Measurements from ENCODE around the gene NOC4L. TPM values are rescaled to one million over a fixed set of nuclear protein-coding genes. Genes with fewer than 3 reads are reported as not detected.
A peak's percentile ranks its signal among the peaks of the same experiment; 100 is the strongest.

Gene NOC4L
- total RNA-seq, 1 donor from 2014 or later = 16.5 TPM

DNA sequence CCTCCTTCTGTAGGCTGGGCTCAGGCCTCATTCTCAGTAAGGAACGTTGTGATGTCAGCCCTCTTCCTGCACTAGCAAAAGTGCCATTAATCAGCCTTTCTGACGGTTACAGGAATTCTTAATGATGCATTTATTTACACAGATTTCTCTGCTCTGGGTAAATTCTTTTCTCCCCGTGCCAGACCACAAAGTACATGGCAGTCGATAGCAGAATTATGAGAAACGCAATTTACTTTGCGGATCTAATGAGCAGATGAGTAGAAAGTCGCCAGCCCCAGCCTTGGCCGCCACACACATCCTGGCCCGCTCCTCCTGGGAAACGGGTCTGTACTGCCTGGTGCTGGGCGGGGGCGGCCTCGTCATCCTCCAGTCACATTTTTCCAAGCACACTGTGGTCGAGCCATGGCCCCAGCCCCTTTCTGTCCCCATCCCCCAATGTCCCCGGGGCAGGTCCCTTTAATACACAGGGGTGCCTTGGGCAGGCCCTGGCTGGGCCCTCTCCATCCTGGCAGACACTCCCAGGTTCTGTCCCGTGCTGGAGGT, 25.9 kb downstream of the NOC4L start:
- no peaks in the 10 kb centered on the region for H4K20me1 ChIP-seq (ENCODE audit: insufficient read depth, low read length)
- H3K79me2 ChIP-seq (ENCODE audit: insufficient read depth, low read length) = no peaks in the 10 kb centered on the region
- H3K27ac Mint-ChIP-seq (ENCODE audit: unreplicated experiment) = no peak overlapping the region
- FAIRE-seq (peak; percentile 32), DNase-seq (ENCODE audit: low read depth) (peak; percentile 95)
- H3K4me3 ChIP-seq (ENCODE audit: insufficient read depth, low read depth, low read length) = no peak overlapping the region
- H3K27me3 ChIP-seq (ENCODE audit: insufficient read depth, low read length) = peaks cover 13% of the 10 kb centered on the region
- peaks cover 3% of the 10 kb centered on the region for H3K4me1 Mint-ChIP-seq (ENCODE audit: low read depth, unreplicated experiment)
- H3K4me1 ChIP-seq (ENCODE audit: insufficient read depth, low read length) = peaks cover 10% of the 10 kb centered on the region
- H3K9me3 Mint-ChIP-seq (ENCODE audit: unreplicated experiment) = peaks cover 3% of the 10 kb centered on the region
- TF ChIP-seq, protein P1, sequence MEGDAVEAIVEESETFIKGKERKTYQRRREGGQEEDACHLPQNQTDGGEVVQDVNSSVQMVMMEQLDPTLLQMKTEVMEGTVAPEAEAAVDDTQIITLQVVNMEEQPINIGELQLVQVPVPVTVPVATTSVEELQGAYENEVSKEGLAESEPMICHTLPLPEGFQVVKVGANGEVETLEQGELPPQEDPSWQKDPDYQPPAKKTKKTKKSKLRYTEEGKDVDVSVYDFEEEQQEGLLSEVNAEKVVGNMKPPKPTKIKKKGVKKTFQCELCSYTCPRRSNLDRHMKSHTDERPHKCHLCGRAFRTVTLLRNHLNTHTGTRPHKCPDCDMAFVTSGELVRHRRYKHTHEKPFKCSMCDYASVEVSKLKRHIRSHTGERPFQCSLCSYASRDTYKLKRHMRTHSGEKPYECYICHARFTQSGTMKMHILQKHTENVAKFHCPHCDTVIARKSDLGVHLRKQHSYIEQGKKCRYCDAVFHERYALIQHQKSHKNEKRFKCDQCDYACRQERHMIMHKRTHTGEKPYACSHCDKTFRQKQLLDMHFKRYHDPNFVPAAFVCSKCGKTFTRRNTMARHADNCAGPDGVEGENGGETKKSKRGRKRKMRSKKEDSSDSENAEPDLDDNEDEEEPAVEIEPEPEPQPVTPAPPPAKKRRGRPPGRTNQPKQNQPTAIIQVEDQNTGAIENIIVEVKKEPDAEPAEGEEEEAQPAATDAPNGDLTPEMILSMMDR (IDR thresholded peaks at IDR 0.05; ENCODE audit: insufficient read depth, low read depth, low read length) = no peak
- no peak for TF ChIP-seq EZH2 (IDR thresholded peaks at IDR 0.05; ENCODE audit: insufficient read depth, low read length)
- H3K9me3 ChIP-seq (ENCODE audit: insufficient read depth, low read depth, low read length) = peaks cover 6% of the 10 kb centered on the region
- no peak overlapping the region for H3K4me3 Mint-ChIP-seq (ENCODE audit: unreplicated experiment)
- H3K4me2 ChIP-seq (ENCODE audit: low read length) = peak overlapping the region; percentile 11
- no peak overlapping the region for H3K27ac ChIP-seq (ENCODE audit: low read depth, low read length)
- H3K27me3 Mint-ChIP-seq (ENCODE audit: low read depth, unreplicated experiment) = peaks cover 47% of the 10 kb centered on the region
- no peaks in the 10 kb centered on the region for H3K36me3 ChIP-seq (ENCODE audit: insufficient read depth, low read length)
- no peaks in the 10 kb centered on the region for H3K36me3 Mint-ChIP-seq (ENCODE audit: low read depth, unreplicated experiment)
- no peak overlapping the region for H3K9ac ChIP-seq (ENCODE audit: low read length)
- no peak overlapping the region for H2AFZ ChIP-seq (ENCODE audit: low read depth, low read length)

DNA sequence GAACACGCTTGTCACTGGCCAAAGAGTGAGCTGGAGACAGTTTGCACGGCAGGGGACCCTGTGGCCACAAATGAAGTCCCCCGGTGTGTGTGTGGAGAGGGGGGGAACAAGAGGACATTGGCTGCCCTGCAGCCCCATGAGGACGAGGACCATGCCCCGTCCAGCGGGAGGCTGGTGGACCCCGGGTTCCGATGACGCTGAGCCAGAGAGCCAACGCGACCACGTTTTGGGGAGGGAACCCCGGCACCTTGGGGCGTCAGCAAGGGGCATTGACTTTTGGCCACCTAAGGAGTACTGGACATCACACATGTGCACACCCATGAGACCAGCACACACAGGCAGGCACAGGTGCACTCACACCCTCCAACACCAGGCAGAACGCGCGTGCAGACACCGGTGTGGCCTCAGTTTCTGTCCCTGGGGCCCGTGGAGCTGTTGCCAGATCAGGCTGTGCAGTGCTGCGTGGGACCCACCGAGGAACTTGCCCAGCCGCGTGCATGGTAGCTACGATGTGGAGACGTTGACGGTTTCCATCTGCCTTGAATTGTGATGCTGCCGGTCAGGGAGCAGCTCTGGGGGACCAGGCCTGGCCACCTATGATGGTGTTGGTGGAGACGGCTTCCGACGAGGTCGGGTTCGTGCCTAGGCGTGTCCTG, 26.5 kb downstream of the NOC4L start:
- peaks cover 47% of the 10 kb centered on the region for H3K27me3 Mint-ChIP-seq (ENCODE audit: low read depth, unreplicated experiment)
- H3K4me3 Mint-ChIP-seq (ENCODE audit: unreplicated experiment) = no peak overlapping the region
- Histone ChIP-seq H3K36me3 (ENCODE audit: insufficient read depth, low read length) (no peaks in the 10 kb centered on the region), H3K9ac (ENCODE audit: low read length) (no peak overlapping the region), H3K4me3 (ENCODE audit: insufficient read depth, low read depth, low read length) (no peak overlapping the region), H4K20me1 (ENCODE audit: insufficient read depth, low read length) (no peaks in the 10 kb centered on the region), H3K79me2 (ENCODE audit: insufficient read depth, low read length) (no peaks in the 10 kb centered on the region), H2AFZ (ENCODE audit: low read depth, low read length) (no peak overlapping the region), H3K27ac (ENCODE audit: low read depth, low read length) (no peak overlapping the region), H3K27me3 (ENCODE audit: insufficient read depth, low read length) (peaks cover 14% of the 10 kb centered on the region), H3K4me1 (ENCODE audit: insufficient read depth, low read length) (peaks cover 10% of the 10 kb centered on the region), H3K4me2 (ENCODE audit: low read length) (no peak overlapping the region), H3K9me3 (ENCODE audit: insufficient read depth, low read depth, low read length) (peaks cover 6% of the 10 kb centered on the region)
- H3K4me1 Mint-ChIP-seq (ENCODE audit: low read depth, unreplicated experiment) = peaks cover 3% of the 10 kb centered on the region
- FAIRE-seq (no peak), DNase-seq (ENCODE audit: low read depth) (no peak)
- no peaks in the 10 kb centered on the region for H3K36me3 Mint-ChIP-seq (ENCODE audit: low read depth, unreplicated experiment)
- H3K27ac Mint-ChIP-seq (ENCODE audit: unreplicated experiment) = no peak overlapping the region
- TF ChIP-seq, protein P1 (IDR thresholded peaks at IDR 0.05; ENCODE audit: insufficient read depth, low read depth, low read length) = no peak
- no peak for TF ChIP-seq EZH2 (IDR thresholded peaks at IDR 0.05; ENCODE audit: insufficient read depth, low read length)
- peaks cover 3% of the 10 kb centered on the region for H3K9me3 Mint-ChIP-seq (ENCODE audit: unreplicated experiment)
